Cardiac muscle cell (in vitro differentiated cells and primary cell): ENCODE results near the gene OR1J4. TPM values are rescaled to one million over a fixed set of nuclear protein-coding genes. Genes with fewer than 3 reads are reported as not detected.

Experiments used
- DNase-seq, 2 donors: peaks; one replicate each; pipeline versions ENCODE4 v3.0.0 to v3.0.0-alpha.2; 2010 to 2017; ENCODE audit warnings: low read depth in 1 of 2, low spot score in 1 of 2
- H3K27ac ChIP-seq: fragments of 200-600 bp; sonication (generic); 2 replicates; pipeline ENCODE4 v1.5.1; 2016
- H3K27me3 ChIP-seq: fragments of 200-600 bp; sonication (generic); 2 replicates; pipeline ENCODE4 v1.6.0; 2016; ENCODE audit warnings: control low read depth
- H3K36me3 ChIP-seq: fragments of 200-600 bp; sonication (generic); 2 replicates; pipeline ENCODE4 v1.5.1; 2016; ENCODE audit warnings: control low read depth
- H3K4me1 ChIP-seq: fragments of 200-600 bp; sonication (generic); 2 replicates; pipeline ENCODE4 v1.8.1; 2017; ENCODE audit warnings: low read depth, mild to moderate bottlenecking, mixed run types
- H3K4me3 ChIP-seq: fragments of 200-600 bp; sonication (generic); 2 replicates; pipeline ENCODE4 v1.5.1; 2016; ENCODE audit warnings: mild to moderate bottlenecking
- H3K9me3 ChIP-seq: fragments of 200-600 bp; sonication (generic); 2 replicates; pipeline ENCODE4 v1.5.1; 2017; ENCODE audit warnings: low read depth, mild to moderate bottlenecking, control low read depth
- polyA plus RNA-seq: library from polyadenylated mRNA; unstranded; fragments of >200 nt; fragmentation: Nextera tagmentation; extraction: Ambion mirVana; gene quantifications from 2 replicates; pipeline ENCODE4 v1.2.1, GENCODE V29; 2016
- total RNA-seq: library from RNA; depleted of rRNA; stranded (reverse); fragments of >200 nt; gene quantifications from 2 replicates; pipeline ENCODE4 v1.2.3, GENCODE V29; 2016
- TF ChIP-seq, protein P1 (sequence below): IDR thresholded peaks from 2 replicates; pipeline ENCODE4 v1.5.1; 2012; ENCODE audit warnings: low read depth, mild to moderate bottlenecking, low read length

OR1J4 gene
- total and polyA plus RNA-seq, 2 experiments from 2014 or later = not detected

DNA sequence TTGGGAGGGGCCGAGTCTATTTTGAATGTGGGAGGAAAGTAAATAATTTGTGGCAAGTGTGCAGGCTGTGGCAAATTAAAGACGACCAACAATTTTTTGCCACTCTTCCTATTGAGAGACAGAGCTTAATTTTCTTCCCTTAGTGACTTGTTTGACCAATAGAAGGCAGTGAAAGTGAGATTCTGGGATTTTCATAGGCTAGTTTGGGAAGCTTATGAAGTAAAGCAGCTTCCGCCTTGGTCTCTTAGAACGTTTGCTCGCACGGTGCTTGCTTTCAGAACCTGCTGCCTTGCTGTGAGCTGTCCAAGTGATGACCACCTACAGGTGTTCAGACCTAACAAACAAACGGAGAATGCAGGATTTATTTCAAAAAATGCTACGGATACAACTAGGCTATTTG, 27.3 kb downstream of the OR1J4 start:
- no peaks in the 10 kb centered on the region for H3K9me3 ChIP-seq

GRCh38 chr9:122551371-122551770, 32.4 kb downstream of the OR1J4 start:
- Histone ChIP-seq H3K27me3 (no peaks in the 10 kb centered on the region), H3K27ac (no peak overlapping the region), H3K36me3 (no peaks in the 10 kb centered on the region), H3K9me3 (no peaks in the 10 kb centered on the region), H3K4me1 (no peaks in the 10 kb centered on the region), H3K4me3 (no peak overlapping the region)
- TF ChIP-seq, protein P1, sequence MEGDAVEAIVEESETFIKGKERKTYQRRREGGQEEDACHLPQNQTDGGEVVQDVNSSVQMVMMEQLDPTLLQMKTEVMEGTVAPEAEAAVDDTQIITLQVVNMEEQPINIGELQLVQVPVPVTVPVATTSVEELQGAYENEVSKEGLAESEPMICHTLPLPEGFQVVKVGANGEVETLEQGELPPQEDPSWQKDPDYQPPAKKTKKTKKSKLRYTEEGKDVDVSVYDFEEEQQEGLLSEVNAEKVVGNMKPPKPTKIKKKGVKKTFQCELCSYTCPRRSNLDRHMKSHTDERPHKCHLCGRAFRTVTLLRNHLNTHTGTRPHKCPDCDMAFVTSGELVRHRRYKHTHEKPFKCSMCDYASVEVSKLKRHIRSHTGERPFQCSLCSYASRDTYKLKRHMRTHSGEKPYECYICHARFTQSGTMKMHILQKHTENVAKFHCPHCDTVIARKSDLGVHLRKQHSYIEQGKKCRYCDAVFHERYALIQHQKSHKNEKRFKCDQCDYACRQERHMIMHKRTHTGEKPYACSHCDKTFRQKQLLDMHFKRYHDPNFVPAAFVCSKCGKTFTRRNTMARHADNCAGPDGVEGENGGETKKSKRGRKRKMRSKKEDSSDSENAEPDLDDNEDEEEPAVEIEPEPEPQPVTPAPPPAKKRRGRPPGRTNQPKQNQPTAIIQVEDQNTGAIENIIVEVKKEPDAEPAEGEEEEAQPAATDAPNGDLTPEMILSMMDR = no peak
- no peak for DNase-seq

More for the DNA sequence above, 27.3 kb downstream of the OR1J4 start:
- Histone ChIP-seq H3K4me3 (no peak overlapping the region), H3K4me1 (no peaks in the 10 kb centered on the region), H3K27me3 (no peaks in the 10 kb centered on the region), H3K36me3 (no peaks in the 10 kb centered on the region), H3K27ac (no peak overlapping the region)
- TF ChIP-seq, protein P1 = no peak
- DNase-seq = no peak

DNA sequence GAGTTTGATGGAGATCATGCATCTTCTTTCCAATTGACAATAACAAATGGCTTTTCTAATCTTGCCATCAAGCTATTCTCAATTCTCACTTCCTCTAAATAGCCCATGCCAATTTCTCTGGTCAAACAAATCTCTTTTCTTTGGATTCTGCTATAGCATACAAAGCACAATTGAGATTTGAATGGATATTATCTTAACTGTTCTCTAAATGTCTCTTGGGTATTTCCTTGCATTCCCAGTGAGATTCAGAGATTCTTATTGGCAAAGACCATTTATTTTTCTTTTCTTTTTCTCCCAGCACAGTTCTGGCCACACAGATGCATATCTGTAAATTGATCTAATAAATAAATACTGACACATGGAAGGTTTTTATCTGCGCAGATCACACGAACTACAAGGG, 33.9 kb downstream of the OR1J4 start, which contains the start of gene OR1N2:
Gene OR1N2 (plus strand): TSS at position 301 of the 400 bp plus-strand sequence. CDS start 100 bp downstream, outside the sequence.
- Histone ChIP-seq H3K4me1 (no peaks in the 10 kb centered on the region), H3K4me3 (no peak within 1 kb of the TSS), H3K36me3 (no peaks in the 10 kb centered on the region), H3K27me3 (no peaks in the 10 kb centered on the region), H3K9me3 (no peaks in the 10 kb centered on the region), H3K27ac (no peak within 1 kb of the TSS)
- TF ChIP-seq, protein P1 = no peak
- DNase-seq = no peak

DNA sequence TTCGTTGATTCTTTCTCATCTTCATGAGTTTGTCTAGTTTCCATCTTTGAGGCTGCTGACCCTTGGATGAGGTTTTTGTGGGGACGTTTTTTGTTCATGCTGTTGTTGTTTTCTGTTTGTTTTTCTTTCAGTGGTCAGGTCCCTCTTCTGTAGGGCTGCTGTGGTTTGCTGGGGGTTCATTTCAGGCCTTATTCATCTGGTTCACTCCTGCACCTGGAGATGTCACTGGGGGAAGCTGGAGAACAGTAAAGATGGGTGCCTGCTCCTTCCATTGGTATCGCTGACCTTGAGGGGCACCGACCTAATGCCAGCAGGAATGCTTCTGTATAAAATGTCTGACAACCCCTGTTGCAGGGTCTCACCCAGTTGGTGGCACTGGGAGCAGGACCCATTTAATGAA, 42.5 kb downstream of the OR1J4 start:
- no peaks in the 10 kb centered on the region for H3K4me1 ChIP-seq
- H3K27me3 ChIP-seq = no peaks in the 10 kb centered on the region
- no peak overlapping the region for H3K27ac ChIP-seq
- H3K9me3 ChIP-seq = no peaks in the 10 kb centered on the region
- DNase-seq = no peak
- no peaks in the 10 kb centered on the region for H3K36me3 ChIP-seq
- no peak overlapping the region for H3K4me3 ChIP-seq
- TF ChIP-seq, protein P1 = no peak

GRCh38 chr9:122562134-122562760, 43.3 kb downstream of the OR1J4 start:
- H3K4me1 ChIP-seq = no peaks in the 10 kb centered on the region
- H3K36me3 ChIP-seq = no peaks in the 10 kb centered on the region
- no peak for DNase-seq
- H3K27me3 ChIP-seq = no peaks in the 10 kb centered on the region
- H3K4me3 ChIP-seq = no peak overlapping the region
- TF ChIP-seq, protein P1 = no peak
- H3K9me3 ChIP-seq = no peaks in the 10 kb centered on the region
- no peak overlapping the region for H3K27ac ChIP-seq

DNA sequence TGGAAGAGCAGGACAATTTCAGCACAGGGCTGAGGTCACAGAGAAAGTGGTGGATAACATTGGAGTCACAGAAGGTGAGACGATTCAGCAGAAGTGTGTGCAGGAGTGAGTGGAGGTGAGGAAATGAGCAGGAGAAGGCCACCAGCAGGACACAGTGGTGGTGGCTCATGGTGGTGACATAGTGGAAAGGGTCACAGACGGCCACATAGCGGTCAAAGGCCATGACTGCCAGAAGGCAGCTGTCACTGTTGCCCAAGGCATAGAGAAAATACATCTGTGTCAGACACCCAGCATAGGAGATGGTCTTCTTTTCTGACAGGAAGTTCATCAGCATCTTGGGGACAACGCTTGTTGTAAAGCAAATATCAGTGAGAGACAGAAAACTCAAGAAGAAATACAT, 49.0 kb downstream of the OR1J4 start:
- TF ChIP-seq, protein P1 = no peak

More for the DNA sequence above, 49.0 kb downstream of the OR1J4 start:
- Histone ChIP-seq H3K27me3 (no peaks in the 10 kb centered on the region), H3K9me3 (no peaks in the 10 kb centered on the region), H3K4me3 (no peak overlapping the region), H3K4me1 (no peaks in the 10 kb centered on the region), H3K27ac (no peak overlapping the region), H3K36me3 (no peaks in the 10 kb centered on the region)
- DNase-seq = no peak
